ENCODE data around the gene POLG2.

The POLG2 gene

DNA sequence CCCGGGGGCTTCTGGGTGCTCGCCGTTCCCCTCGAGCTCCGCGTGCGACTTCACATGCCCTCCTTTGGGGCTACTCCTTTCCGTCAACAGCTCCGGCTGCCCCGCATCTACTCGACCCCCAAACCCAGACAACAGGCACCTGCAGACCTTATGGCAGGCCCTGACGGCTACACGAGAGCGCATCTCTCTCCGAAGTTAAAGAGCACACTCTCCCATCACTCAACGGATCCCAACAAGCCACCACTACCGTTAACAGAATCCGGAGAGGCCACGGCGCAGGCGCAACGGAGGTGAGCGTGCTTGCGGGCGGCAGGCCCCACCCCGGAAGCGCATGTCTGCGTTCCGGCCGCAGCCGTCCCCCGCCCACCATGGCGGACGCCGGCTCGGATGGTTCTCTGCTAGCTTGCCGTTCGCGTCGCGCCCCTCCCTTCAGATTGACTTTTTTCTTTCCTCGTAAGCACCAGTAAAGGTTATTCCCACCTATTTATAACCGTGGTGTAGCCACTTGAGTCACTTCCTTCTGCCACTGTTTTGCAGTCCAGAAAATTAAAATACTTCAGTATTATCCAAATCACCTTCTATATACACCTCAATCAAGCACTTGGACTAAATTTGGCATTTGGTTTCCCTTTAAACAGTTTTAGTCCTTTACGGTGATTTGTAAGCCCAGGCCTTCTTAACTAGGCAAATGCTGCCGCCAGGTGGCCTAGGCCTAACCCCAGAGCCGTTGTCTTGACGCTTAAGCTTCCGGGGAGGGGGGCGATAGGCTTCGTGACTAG, at the start of gene POLG2:
Gene POLG2 (minus strand): TSS at position 269 of the 779 bp plus-strand sequence. CDS start 86 bp downstream, at position 183.
- DNase-seq, result peak; percentile 89

DNA sequence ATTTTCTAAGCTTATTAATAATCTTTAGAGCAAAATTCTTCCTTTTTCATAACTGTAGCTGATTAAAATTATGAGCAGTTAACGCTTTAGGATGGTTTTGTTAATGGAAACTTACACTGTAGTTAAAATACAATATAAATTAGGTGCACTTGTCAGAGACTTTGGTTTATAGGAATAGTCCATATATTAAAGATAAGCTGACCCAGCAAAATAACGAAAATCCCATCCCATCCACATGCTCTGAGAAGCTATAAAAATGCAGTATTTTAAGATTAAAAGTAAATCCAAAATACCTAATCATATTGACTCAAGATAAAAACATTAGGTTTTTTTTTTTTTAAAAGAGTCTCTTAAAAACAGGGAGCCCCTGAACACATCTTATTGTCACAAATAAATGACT, 47.9 kb upstream of the POLG2 start:
- no peak for DNase-seq

DNA sequence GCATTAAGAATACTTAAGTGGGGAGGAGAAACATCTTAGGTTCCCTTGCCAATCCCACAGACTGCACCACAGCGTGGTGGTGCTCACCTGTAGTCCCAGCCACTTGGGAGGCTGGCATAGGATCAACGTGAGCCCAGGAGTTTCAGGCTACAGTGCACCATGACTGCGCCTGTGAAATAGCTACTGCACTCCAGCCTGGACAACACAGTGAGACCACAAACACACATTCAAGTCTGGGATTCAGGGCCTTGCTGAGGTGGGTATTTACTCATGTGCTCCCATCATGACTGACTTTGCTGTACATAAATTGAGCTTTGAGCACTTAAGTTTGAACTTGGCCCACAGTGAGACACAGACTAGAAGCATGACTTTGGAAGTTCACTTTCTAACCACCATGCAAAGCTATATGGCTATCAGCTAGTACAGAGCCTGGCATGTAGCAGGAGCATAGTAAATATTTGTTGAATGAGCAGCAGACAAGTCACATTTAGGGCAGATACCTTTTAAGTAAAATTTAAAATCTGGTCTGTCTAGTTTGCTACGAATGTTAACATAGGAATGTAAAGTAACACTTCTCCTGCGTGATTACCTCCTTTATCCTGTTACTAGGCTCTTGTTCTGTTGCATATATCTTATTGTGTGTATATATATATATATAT, 43.4 kb upstream of the POLG2 start:
- no peak for DNase-seq

GRCh38 chr17:64538508-64539130, 41.8 kb upstream of the POLG2 start:
- DNase-seq, result no peak

- DNase-seq, result no peak
Measured at GRCh38 chr17:64537488-64537887, 40.6 kb upstream of the POLG2 start.

- no peak for DNase-seq
Measured at GRCh38 chr17:64536913-64537312, 40.1 kb upstream of the POLG2 start.

GRCh38 chr17:64535357-64535756, 38.5 kb upstream of the POLG2 start:
- no peak for DNase-seq

GRCh38 chr17:64534187-64534586, 37.3 kb upstream of the POLG2 start:
- DNase-seq, result no peak

- no peak for DNase-seq
Measured at GRCh38 chr17:64533784-64534183, 36.9 kb upstream of the POLG2 start.

DNA sequence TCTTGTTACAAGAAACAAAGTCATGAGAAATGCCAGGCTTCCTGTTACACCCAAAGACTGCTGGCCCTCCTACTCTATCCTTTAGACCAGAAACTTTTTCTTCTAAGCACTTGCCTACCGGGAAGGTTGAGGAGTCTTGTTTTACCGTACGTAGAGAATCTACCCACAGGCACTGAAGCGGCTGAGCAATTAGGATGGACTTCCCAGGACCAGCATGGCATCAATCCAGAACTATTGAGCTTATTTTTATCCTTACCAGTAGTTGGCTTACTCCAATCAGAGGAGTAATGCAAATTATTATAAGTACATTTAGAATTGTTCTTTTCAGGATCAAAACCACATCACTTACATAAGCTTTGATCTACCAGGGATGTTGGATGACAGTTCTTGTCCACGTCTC, 35.6 kb upstream of the POLG2 start:
- DNase-seq, result no peak

DNA sequence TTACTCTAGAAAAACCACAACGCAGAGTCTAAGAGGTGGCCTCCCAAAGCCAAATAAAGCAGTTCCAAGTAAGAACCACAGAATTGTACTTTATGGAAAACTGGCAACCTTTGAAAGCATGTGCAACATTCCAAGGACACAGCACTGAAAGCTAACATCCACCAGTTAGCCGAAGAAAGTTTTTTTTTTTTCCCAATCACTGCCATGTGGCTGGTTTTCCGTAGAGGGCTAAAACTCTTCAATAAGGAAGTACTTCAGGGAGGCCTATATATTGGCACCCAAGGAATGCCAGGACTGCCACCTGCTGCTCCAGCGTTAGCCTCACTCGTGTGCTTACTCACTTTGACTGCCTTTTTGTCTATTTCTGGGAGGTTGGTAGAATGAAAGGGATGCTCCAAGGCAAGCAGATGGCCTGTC, 35.1 kb upstream of the POLG2 start:
- DNase-seq, result no peak

- no peak for DNase-seq
Measured at GRCh38 chr17:64529221-64529620, 32.4 kb upstream of the POLG2 start.

DNA sequence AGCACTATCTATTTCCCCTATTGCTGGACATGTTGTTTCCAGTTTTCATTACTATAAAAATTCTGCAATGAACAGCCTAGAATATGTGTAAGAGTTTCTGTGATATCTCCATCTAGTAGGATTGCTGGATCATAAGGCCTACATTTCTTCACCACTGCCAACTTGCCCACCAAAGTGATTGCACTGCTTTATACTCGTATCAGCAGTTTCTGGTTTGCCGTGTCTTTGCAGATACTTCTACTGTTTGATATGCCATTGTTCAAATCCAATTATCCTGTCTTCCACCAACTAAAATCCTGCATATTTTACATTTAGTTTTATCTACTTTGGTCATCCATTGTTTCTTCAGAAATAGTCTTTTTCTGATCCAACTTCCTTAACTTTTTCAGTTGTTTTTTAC, 31.1 kb upstream of the POLG2 start:
- DNase-seq, result no peak

DNA sequence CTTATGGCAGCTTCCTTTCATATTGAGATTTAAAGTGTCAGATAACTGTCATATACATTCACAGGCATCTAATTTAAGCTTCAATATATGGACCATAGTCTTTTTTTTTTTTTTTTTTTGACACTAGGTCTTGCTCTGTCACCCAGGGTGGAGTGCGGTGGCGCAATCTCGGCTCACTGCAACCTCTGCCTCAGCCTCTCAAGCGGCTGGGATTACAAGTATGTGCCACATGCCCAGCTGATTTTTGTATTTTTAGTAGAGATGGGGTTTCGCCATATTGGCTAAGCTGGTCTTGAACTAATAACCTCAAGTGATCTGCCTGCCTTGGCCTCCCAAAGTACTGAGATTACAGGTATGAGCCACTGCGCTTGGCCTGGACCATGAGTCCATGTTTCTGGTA, 23.5 kb upstream of the POLG2 start:
- DNase-seq, result no peak

- no peak for DNase-seq
Measured at GRCh38 chr17:64519601-64520000, 22.7 kb upstream of the POLG2 start.

- DNase-seq, result no peak
Measured at GRCh38 chr17:64515829-64516228, 19.0 kb upstream of the POLG2 start.

GRCh38 chr17:64515419-64515818, 18.6 kb upstream of the POLG2 start:
- no peak for DNase-seq

- no peak for DNase-seq
Measured at GRCh38 chr17:64509179-64509578, 12.3 kb upstream of the POLG2 start.

DNA sequence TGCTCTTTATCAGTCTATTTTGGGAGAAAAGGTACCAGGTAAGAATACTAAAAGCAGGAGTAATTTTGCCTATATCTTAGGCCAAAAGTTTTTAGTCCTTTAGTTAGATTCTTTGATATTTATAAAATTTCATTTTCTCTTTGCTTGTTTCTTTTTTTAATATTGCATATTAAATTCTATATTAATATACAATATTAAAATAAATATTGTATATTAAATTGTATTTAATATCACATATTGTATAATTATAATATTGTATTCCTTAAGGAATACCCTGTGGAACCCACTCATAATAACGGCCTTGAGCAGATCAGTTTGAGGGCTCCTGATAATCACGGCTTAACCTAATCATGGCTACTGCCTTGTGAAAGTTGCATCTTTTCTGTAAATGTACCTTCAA, 11.8 kb upstream of the POLG2 start:
- no peak for DNase-seq

DNA sequence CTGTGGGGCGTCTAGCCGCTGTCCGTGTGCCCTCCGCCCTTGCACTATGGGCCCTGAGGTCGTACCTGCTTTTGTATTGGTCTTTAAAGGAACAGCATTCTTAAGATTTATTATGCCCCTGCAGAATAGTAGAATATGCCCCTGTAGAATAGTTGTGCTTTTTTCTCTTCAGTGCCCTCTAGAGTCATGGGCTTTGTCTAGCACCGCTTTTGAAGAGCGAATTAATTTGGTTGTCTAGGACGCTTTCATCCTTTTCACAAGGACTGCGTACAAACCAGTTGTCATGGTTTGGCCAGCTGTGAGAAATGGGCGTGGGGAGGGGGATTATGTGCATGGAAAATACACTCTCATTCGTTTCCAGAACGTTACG, 10.5 kb upstream of the POLG2 start:
- DNase-seq, result peak; percentile 32

DNA sequence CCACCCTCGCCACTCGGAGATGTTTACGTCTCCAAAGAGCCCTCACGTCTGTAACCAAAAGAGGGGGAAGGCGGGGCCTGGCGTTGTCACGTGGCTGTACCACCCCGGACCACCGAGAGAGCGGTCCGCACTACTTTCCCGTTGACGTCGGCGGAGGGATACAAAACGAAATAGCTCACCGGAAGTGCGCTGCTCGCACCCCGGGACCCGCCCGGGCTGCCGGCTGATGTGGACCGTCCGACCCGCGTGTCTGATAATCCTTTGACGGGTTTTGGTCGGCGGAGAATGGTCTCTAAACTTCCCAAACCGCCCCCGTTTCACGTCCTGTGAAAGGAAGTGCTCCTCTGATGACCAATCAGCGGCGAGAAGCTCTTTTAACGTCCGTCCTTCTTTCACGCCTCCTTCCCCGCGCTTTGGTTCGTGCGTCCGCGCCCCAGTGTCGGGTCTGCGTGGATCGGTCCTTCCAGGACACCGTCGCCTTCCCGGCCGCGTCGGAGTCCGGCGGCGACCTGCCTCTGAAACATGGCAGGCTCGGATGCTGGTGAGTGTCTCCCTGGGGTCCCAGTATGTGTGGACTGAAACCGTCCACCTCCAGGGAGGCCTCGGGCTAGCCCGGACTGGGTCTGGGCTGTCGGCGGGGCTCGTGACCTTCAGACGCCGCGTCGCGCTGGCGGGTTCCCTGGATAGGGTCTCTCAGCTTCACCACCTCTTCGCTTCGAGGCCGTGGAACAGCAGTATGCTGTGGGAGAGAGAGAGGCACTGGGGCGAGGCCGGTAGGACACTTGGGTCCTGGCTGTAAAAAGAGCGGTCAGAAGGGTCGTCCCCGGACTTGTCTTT, 9.9 kb upstream of the POLG2 start, which contains the start of gene CEP95:
Gene CEP95 (plus strand): TSS at position 402 of the 837 bp plus-strand sequence. CDS start 121 bp downstream, at position 523.
- peak; percentile 99 for DNase-seq

DNA sequence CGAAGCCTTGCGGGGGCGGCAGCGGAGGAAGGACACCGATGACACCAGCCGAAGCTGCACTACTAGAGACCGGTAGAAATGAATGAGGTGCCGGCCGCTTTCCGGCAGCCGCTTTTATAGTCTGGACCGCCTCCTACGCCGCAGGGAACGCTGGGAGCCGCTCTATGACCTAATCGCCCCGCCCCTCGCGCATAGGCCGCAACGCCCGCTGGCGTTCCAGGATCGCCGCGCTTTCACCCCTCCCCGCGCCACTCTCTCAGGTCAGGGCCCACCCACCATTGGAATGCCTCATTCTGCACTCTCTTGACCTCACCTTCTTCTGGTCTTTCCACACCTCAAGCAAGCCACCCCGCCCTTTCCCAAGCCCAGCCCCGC, 9.3 kb upstream of the POLG2 start, which contains the start of gene DDX5:
Gene DDX5 (minus strand): TSS at position 89 of the 375 bp plus-strand sequence. CDS start 170 bp downstream, outside the sequence.
- peak; percentile 99 for DNase-seq

Measured in NCI-H510A (cell line).